Inflammatory macrophage (primary cell): ENCODE measurements around the gene BCAR3.
"Not testable (repeated sequence)": the region's sequence is repeated elsewhere in the genome, so short reads cannot be mapped to it uniquely, and the experiment has no call there.

ENCODE experiments used
- DNase-seq, 2 donors: peaks; one replicate each; pipeline ENCODE4 v3.0.0-alpha.2; 2020 to 2022

BCAR3 gene

DNA sequence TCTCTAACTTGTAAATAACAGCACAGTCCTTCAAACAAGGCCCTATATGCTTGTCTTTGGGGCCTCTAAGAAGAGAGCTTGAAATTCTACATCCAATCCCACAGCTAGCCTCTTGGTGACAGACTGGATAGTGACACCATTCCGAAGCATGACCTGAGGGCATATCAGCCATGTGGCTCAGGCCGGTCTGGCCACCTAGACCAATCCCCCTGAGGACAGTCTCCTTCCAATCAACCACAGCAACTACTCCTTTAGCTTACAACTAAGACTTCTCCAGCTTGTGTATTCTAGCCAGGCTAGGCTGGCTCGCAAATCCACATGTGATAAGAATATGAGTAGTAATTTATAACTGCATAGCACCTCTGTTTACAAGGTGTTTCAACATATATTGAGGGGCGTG is 14.0 kb downstream of the BCAR3 start:
- DNase-seq = no peak

DNA sequence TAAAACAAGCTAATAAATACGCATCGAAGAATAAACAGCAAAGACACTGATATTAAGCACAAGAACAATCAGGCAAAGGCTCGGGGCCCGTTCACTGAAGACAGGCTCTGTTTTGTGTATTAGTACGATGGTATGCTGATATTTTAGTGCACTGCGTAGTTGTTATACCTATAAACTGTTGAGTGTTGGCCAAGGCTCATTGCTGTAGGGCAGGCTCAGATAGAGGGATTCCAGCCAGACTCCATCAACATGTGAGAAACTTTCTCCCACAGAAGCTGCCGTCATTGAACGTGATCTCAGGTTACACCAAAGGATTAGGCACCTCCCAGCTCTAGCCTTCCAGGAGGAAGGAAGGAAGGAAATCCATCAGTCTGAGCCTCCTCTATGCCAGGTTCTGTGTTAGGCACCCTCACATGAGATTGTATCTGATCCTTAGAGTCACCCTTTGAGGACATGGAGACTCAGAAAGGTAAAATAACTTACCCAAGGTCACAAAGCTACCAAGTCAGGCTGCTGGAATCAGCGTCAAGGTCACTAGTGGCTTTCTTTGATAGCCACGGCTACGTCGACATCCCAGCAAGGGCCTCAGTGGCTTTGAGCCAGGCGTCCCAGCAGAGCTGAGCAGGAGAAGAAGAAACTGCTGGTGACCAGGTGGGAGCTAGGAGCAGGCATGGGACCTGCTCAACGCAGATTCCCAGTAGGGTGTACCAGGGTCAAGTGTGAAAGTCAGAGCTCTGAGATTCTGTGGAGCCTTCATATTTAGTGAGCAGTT is 14.8 kb downstream of the BCAR3 start:
- DNase-seq = no peak

DNA sequence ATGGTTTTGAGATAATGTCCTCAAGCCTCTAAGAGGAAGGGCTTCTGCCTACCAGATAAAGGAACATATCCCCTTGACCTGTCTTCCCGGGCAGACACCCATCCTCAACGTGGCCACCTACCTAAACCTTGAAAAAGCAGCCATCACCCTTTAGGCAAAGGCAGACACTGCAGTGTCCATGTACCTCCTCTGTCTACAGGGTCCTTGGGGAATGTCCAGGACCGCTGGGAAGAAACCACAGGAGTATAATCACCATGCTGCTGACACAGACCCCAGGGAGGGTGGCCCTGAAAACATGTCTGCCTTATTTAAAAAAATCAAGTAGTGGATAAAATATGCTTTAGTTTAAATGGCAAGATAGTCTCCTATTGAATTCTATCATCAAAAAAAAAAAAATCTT is 16.6 kb downstream of the BCAR3 start:
- no peak for DNase-seq

DNA sequence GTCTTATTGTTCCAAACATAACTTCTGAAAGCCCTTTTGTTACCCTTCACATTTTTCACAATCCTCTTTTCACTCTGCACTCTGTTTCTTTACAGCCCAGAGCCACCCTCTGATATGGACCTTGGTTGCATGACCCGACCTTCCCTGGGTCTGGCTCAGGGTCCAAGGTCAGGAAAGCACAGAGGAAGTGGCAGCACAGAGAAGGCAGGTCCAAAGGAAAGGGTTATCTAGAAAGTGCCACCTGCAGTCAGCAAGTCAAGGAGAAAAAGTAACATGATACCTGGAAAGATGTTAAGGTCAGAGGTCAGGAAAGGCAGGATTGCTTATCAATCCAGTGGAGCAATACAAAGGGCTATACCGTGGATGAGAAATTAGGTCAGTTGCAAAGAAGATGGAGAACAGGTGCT is 18.4 kb downstream of the BCAR3 start:
- no peak for DNase-seq

DNA sequence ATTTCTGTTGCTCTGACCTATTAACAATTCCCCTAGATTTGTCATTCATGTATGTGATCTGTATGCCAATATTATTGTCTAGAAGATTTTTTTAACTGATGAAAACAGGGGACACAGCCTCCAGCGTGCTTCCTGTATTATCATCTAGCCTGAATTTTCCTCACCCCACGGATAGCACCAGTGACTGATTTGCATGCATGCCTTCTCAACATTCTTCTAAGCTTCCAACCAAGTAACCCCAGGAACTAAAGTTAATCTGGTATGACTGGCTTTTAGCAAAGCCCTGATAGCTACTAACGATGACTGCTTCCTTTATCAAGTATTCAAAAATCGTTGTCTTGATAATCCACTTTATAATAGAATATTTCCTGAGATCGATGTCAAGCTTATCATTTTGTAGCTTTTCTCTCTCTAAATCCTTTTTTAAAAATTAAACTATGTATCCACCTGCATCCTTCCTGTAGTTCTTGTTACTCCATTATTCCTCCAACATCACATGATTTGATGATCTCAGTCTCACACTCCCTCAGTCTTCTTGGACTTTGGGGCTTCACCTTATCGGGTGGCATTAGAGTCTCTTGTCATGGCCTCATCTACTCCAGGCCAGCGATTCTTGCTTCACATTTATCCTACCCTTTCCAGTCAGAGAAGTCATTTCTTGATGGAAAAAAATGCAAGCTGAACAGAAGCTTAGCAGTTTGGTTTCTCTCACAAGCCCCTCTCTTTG is 19.0 kb downstream of the BCAR3 start:
- DNase-seq = peak in 1 of 2 donors; percentile 19

DNA sequence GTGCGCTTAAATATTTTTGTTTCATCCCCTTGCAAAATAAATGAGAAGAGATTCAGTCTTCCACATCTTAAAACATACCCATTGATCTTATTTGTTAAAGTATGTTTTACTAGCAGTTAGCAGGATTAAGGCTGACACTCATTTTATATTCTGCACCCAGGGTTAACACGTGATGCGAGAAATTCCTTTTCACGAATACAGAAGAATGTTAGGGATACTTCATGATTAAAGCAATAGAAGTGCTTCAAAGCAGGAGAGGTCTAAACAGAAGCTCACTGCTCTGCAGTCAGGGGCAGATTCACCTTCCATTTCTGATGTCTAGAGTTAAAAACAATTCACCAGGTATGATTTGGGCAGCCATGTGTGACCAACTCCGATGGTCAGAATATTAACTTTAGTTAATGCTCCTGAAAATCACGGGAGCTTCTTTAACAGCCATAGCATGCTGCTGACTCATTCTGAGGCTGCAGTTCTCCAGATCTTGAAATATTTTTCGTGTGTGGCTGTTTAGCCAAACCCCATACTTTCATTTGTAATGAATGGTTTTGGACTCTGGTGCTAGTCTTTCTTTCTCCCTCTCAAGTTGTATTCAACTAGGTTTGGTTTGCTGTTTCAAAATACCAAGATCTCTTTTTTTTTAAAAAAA is 19.7 kb downstream of the BCAR3 start:
- peak; percentile 20 to 64 for DNase-seq

DNA sequence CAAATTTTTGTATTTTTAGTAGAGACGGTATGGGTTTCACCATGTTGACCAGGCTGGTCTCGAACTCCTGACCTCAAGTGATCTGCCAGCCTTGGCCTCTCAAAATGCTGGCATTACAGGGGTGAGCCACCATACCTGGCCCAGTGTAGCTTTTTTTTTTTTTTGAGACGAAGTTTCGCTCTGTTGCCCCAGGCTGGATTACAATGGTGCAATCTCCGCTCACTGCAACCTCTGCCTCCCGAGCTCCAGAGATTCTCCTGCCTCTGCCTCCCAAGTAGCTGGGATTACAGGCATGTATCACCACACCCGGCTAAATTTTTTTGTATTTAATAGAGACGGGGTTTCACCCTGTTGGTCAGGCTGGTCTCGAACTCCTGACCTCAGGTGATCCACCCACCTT is 20.3 kb downstream of the BCAR3 start:
- not testable (repeated sequence) for DNase-seq

DNA sequence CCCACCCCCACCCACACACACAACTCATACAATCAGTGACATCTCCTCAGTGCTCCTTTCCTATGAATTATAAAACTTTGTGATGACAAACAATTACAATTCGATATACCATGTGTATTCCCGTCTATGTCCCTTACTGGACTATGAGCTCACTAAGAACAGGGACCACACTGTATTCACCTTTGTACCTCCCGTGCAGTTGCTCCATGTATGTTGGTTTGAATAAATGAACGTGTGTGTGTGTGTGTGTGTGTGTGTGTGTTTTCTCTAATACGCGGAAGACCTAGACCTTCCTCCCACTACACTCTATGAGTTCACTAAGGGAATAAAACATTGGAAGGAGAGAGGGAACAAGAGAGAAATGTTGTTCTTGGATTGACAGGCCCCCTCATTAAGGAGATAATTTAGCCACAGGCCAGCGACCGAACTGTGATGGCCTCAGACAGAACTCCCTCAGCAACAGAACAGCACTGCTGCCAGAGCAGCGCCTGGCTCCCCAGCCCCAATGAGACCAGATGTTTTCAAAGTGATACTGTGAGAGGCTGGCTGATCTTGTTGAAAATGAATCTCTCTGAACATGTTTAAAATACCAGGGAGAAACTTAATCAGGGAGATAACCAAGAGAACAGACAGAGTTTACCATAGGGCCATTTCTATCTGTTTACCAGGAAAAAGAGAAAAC is 21.7 kb downstream of the BCAR3 start:
- no peak for DNase-seq

DNA sequence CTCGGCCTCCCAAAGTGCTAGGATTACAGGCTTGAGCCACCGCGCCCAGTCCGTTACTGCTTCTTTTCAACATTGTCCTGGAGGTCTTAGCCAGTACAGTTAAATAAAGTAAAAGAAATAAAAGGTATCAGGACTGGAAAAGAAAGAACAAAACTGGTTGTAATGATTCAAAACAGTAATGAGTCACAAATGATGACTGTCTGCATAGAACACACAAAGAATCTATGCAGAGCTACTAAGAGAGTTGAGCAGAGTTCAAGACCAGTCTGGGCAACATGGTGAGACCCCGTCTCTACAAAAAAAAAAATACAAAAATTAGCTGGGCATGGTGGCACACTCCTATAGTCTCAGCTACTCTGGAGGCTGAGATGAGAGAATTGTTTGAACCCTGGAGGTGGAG is 23.4 kb downstream of the BCAR3 start:
- no peak for DNase-seq

DNA sequence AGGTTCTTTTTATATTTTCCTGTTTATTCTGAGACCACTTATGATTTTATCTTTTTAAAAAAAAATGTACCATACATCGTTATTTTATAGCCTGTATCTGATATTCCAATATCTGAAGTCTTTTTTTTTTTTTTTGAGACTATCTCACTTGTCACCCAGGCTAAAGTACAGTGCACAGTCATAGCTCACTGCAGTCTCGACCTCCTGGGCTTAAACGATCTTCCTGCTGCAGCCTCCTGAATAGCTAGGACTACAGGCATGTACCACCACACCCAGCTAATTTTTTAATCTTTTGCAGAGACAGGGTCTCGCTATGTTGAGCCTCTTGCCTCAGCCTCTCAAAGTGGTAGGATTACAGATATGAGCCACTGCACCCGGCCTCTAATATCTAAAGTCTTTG is 25.1 kb downstream of the BCAR3 start:
- DNase-seq = no peak

DNA sequence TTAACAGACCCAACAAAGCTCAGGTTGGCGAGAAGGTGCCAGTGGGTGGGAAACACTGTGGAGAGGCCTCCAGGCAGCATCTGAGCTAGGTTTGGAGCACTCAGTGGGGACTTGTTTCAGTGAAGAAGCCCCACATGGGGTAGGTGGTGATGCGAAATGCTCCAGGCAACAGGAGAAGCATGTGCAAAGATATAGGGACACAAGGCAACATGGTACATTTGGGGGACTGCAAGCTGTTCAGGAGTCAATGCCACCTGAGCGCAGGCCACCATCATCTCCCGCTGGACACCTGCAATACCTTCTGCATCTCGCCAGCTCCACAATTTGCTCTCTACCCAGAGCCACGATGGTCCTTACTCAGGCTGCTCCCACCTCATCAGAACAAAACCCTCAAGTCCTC is 28.0 kb downstream of the BCAR3 start:
- no peak for DNase-seq

DNA sequence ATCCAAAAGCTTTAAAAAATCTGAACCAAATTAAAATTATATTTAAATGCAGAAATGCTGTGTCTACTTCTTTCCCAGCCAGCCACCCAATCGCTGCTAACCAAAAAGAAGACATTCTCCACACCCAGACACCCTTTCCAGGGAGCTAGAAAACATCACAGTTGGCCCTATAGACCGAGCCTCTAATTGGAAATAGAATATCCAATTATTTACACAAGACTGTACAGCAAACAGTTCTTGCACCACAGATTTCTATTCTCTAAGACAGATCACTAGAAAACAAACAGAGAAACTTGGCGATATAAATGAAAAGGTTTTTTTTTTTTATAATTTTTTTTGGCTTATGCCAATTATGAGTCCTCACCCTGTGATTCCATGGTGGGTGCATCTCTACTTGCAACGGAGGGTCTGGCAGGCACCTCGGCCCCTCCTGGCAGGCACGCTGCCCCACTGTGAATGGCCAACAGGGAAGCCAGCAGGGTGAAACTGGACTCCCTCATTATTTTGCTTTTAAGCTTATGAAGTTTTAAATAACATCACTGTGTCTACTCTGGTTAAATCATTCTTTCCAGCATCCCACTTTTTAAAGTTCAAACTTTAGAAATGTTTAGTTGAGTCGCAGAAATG is 29.2 kb downstream of the BCAR3 start:
- DNase-seq = no peak

DNA sequence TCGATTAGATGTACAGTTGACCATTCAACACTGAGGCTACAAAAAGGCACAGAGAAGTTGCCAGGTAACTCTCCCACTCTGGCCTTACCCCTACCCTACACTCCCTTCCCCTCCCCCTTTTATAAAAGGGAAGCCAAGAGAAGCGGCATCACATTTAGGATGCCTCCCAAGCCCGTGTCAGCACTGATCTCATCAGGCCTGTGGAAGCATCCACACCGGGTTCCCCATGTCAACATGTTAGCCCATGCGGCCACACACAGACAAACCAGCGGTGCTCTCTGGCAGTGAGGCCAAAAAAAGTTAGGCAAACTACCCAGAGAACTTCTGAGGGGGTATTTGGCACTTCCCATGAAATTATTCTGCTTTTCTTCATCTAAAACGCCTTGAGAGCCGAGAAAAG is 29.9 kb downstream of the BCAR3 start:
- no peak for DNase-seq

DNA sequence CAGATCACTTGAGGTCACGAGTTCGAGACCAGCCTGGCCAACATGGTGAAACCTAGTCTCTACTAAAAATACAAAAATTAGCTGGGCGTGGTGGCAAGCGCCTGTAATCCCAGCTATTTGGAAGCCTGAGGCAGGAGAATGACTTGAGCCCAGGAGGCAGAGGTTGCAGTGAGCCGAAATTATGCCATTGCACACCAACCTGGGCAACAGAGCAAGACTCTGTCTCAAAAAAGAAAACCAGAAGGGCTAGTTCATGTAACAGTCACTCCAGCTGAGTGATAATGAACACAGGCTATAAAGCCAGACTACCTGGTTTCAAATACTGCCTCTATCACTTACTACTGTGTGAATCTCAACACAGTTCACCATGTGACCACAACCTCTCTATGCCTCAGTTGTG is 31.5 kb downstream of the BCAR3 start:
- not testable (repeated sequence) for DNase-seq

DNA sequence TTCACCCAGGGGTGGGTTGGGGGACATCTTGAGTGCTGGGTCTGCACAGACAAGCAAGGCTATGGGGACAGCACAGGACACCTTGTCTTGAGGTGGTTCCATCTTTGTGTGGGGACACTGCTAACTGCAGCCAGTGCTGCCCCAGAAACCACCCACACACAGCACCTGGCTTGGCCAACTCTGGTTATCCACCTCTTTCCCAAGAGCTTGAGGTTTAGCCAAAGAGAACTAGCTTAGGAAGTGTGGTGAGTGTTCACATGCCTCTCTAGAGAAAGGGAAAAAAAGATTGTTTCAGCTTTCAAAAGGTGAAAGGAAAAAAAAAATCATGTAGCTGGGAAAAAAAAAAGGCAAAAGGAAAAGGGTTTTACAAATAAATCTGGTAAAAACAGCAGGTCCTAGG is 32.4 kb downstream of the BCAR3 start:
- no peak for DNase-seq

DNA sequence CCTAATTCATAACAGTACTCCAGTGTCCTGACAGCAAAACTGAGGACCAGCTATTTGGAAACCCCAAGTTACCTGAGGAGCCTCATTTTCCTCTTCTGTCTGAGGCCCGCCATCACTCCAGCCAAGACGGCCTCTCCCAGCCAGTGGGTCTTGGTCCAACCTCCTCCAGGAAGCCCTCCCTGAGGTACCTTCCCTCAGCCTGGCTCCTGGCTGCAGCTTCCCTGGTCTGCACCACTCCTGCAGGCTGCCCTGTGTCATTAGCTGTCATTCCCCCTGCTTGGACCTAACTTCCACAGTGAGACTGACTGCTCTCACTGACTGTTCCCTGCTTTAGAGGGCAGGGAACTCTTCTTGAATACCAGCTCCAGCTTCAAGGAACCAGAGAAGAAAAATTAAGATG is 33.0 kb downstream of the BCAR3 start:
- DNase-seq = no peak

DNA sequence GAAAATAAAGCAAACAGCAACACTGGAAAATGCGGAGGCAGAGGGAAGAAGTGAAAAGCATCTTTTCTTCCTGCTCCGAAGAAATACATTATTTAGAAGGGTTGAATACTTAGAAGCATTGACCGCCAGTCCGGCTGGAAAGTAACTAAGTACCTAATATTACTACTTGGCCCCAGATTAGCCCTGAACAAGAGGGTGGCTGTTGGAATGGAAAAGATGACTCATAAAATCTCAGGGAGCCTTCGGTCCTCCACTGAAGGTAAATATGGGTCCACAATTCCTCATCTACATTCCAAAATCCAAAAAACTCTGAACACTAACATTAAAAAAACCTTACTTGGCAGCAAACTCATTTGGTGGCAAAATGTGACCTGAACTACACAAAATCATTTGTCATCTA is 40.1 kb downstream of the BCAR3 start:
- no peak for DNase-seq

DNA sequence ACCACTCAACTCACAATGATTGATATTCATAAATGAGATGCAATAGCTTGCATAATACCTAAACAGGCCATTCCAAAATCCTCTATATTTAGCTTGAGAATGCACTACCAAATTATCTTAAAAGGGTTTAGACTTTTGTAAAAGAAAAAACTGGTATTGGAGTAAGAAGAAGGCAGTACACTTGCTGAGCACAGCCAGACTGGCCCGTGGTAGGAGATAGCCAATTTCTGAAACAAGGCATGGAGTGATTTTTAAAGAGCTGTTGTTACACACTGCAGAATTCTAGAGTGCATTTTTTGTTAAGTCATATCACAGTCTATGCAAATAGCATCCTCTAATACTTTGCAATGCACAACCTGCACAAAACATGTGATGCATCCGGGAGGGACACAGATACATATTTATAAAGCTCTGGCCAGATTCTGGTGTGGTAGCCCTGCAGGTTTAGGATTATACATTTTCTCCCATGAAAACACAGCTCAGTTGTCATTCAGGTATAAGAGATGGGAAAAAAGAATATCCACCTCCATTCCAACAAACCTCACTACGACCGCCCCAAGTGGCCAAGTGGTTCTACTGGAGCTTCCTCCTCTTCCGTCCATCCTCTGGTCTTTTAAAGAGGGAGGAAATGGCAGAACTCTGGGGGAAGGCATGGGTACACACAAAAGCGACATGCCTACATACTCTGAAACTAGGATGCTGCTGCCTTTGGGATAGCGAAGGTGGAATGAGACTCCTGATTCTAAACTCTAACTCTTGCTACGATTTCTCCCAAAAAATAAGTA is 40.8 kb downstream of the BCAR3 start:
- no peak for DNase-seq

DNA sequence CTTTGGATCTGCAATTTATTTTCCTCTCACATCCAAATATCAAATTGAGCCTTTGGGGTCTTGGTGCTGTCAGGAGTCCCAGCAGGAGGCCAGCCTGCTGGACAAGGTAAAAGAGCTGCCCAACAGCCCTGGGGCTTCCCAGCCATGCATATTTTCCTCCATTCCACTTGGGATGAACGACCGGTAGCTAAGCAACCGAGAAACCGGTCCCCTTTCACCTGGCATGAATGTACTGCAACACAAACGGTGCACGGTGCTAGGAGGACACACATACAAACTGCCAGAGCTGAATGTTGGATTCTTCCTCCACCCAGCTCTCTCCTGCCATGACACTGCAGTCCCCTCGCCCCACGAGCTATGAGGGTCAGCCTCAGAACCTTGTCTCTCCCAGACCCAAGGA is 42.7 kb downstream of the BCAR3 start:
- DNase-seq = no peak

DNA sequence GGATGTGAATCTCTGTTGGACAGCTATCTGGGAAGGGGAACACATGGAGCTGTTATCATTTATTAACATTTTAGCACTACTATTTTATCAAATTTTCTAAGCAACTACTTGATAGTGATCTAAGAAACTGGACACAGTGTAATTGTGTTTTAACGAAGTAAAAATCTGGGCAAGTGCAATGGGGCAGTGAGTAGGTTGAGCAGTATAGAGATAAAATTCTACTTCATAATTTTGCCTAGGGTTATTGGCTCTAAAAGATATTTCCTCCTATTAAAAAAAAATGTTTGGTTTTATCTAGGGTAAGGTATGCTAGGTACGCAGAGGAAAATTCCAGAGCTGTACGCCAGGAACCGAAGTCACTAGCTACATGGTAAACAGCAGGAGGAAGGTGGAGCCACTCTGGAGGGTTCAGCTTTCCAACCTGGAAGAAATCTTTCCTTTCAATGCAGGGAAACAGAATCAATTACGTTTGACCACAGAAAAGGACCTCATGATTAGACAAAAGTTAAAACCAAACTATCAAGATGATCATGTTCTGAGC is 43.3 kb downstream of the BCAR3 start:
- no peak for DNase-seq

DNA sequence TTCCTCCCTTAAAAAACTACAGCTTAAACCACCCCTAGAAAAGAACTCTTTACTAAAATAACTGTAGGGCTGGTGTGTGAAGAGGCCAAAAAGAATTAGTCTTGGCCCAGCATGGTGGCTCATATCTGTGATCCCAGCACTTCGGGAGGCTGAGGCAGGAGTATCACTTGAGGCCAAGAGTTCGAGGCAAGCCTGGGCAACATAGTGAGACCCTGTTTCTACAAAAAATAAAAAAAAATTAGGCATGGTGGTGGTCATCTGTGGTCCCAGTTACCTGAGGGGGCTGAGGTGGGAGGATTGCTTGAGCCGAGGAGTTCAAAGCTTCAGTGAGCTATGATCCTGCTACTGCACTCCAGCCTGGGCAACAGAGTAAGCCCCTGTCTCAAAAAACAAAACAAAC is 44.9 kb downstream of the BCAR3 start:
- no peak for DNase-seq
